Stomach (tissue), 4 donors: ENCODE results near the gene POM121C.

Experiments
- POLR2A ChIP-seq, 4 donors: fragments of 450-650 bp; IDR thresholded peaks; one replicate each; pipeline ENCODE4 v1.6.1; 2016; ENCODE audit warnings: antibody characterized with exemption in 4 of 4, control low read depth in 2 of 4, mild to moderate bottlenecking in 1 of 4, moderate library complexity in 1 of 4
- TF ChIP-seq, protein P1 (sequence below), 7 experiments: fragments of 450-650 bp in 4 of 7; fragments of 200-600 bp in 3 of 7; sonication (generic) in 3 of 7; IDR thresholded peaks; one replicate each; pipeline ENCODE4 v1.5.1; 2016 to 2019; ENCODE audit warnings: antibody characterized with exemption in 7 of 7, control low read depth in 2 of 7, mild to moderate bottlenecking in 1 of 7

- TF ChIP-seq POLR2A (IDR thresholded peaks at IDR 0.05) = no peak
- TF ChIP-seq, protein P1, sequence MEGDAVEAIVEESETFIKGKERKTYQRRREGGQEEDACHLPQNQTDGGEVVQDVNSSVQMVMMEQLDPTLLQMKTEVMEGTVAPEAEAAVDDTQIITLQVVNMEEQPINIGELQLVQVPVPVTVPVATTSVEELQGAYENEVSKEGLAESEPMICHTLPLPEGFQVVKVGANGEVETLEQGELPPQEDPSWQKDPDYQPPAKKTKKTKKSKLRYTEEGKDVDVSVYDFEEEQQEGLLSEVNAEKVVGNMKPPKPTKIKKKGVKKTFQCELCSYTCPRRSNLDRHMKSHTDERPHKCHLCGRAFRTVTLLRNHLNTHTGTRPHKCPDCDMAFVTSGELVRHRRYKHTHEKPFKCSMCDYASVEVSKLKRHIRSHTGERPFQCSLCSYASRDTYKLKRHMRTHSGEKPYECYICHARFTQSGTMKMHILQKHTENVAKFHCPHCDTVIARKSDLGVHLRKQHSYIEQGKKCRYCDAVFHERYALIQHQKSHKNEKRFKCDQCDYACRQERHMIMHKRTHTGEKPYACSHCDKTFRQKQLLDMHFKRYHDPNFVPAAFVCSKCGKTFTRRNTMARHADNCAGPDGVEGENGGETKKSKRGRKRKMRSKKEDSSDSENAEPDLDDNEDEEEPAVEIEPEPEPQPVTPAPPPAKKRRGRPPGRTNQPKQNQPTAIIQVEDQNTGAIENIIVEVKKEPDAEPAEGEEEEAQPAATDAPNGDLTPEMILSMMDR (IDR thresholded peaks at IDR 0.05) = no peak
These were observed 47.8 kb upstream of the POM121C start for GRCh38 chr7:75533926-75534325.
